DND-41 (cell line): Measurements from ENCODE around the gene ATXN7L1.

Source experiments
- ATAC-seq: fragments of 200-7000 bp; cut with Tn5 transposase; 3 replicates; pipeline ENCODE4 v1.9.1; 2021; ENCODE audit warnings: low read depth; ENCODE audit not compliant: insufficient read depth
- DNase-seq: peaks from one replicate; pipeline ENCODE4 v3.0.0-alpha.2; 2020
- H2AFZ ChIP-seq: 2 replicates; pipeline ENCODE4 v1.6.0; 2012; ENCODE audit warnings: low read depth, low read length
- H3K27ac ChIP-seq: 2 replicates; pipeline ENCODE4 v1.5.1; 2012; ENCODE audit warnings: low read length, inconsistent platforms
- H3K27me3 ChIP-seq: fragments of 200-600 bp; sonication (generic); 2 replicates; pipeline ENCODE4 v1.6.0; 2012; ENCODE audit warnings: low read length, mild to moderate bottlenecking, inconsistent platforms; ENCODE audit not compliant: insufficient read depth, poor library complexity
- H3K36me3 ChIP-seq: 2 replicates; pipeline ENCODE4 v1.5.1; 2012; ENCODE audit warnings: low read length, inconsistent platforms; ENCODE audit not compliant: insufficient read depth
- H3K4me1 ChIP-seq: 2 replicates; pipeline ENCODE4 v1.5.1; 2012; ENCODE audit warnings: mild to moderate bottlenecking, low read length; ENCODE audit not compliant: insufficient read depth
- H3K4me2 ChIP-seq: 2 replicates; pipeline ENCODE4 v1.6.0; 2012; ENCODE audit warnings: mild to moderate bottlenecking, moderate library complexity, low read length, inconsistent platforms; ENCODE audit not compliant: insufficient read depth
- H3K4me3 ChIP-seq, 2 experiments: fragments of 200-600 bp in 1 of 2; shearing (Covaris generic) in 1 of 2; 2 replicates each; pipeline ENCODE4 v1.5.1; 2012 to 2016; ENCODE audit warnings: inconsistent platforms in 2 of 2, low read length in 2 of 2, mild to moderate bottlenecking in 2 of 2, low read depth in 1 of 2, moderate library complexity in 1 of 2
- H3K79me2 ChIP-seq: 2 replicates; pipeline ENCODE4 v1.6.0; 2012; ENCODE audit warnings: low read length, inconsistent platforms; ENCODE audit not compliant: insufficient read depth
- H3K9ac ChIP-seq: 2 replicates; pipeline ENCODE4 v1.6.0; 2012; ENCODE audit warnings: low read depth, mild to moderate bottlenecking, inconsistent platforms, low read length, moderate library complexity
- H3K9me3 ChIP-seq: 2 replicates; pipeline ENCODE4 v1.5.1; 2012; ENCODE audit warnings: low read length, moderate library complexity, mild to moderate bottlenecking, inconsistent platforms; ENCODE audit not compliant: insufficient read depth, severe bottlenecking
- H4K20me1 ChIP-seq: 2 replicates; pipeline ENCODE4 v1.6.0; 2012; ENCODE audit warnings: low read length; ENCODE audit not compliant: insufficient read depth
- EZH2 ChIP-seq: IDR thresholded peaks from 3 replicates; pipeline ENCODE4 v1.6.1; 2012; ENCODE audit warnings: borderline replicate concordance, low read depth, mild to moderate bottlenecking, moderate library complexity, low read length, inconsistent platforms; ENCODE audit not compliant: severe bottlenecking
- TF ChIP-seq, protein P1 (sequence below): IDR thresholded peaks from 2 replicates; pipeline ENCODE4 v1.5.1; 2012; ENCODE audit warnings: borderline replicate concordance, low read length, moderate library complexity, mild to moderate bottlenecking; ENCODE audit not compliant: poor library complexity, severe bottlenecking; ENCODE audit errors: extremely low read depth

ATXN7L1 gene

DNA sequence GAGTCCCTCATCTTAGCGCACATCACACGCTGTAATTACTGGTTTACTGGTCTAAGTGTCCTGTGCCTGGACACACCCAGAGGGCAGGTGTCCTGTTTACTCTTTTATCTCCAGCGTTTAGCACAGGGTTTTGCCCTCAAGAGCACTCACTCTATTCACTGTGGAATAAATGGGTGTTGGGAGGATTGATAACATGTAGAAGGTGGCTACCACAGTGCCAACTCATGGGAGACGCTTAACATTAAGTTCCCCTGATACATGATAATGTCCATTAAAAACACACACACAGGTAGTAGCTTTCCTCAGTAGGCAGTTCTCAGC is 199.0 kb downstream of the ATXN7L1 start:
- H3K9ac ChIP-seq: peak overlapping the region; percentile 60
- no peaks in the 10 kb centered on the region for H3K27me3 ChIP-seq
- TF ChIP-seq EZH2: no peak
- TF ChIP-seq, protein P1, sequence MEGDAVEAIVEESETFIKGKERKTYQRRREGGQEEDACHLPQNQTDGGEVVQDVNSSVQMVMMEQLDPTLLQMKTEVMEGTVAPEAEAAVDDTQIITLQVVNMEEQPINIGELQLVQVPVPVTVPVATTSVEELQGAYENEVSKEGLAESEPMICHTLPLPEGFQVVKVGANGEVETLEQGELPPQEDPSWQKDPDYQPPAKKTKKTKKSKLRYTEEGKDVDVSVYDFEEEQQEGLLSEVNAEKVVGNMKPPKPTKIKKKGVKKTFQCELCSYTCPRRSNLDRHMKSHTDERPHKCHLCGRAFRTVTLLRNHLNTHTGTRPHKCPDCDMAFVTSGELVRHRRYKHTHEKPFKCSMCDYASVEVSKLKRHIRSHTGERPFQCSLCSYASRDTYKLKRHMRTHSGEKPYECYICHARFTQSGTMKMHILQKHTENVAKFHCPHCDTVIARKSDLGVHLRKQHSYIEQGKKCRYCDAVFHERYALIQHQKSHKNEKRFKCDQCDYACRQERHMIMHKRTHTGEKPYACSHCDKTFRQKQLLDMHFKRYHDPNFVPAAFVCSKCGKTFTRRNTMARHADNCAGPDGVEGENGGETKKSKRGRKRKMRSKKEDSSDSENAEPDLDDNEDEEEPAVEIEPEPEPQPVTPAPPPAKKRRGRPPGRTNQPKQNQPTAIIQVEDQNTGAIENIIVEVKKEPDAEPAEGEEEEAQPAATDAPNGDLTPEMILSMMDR: no peak
- peak; percentile 0; the same call in 1 of the 3 replicates for ATAC-seq
- H3K27ac ChIP-seq: peak overlapping the region; percentile 92
- H3K4me3 ChIP-seq: peak overlapping the region; percentile 5 to 56; a peak in 3 of 4 replicates
- no peak for DNase-seq
- H2AFZ ChIP-seq: peak overlapping the region; percentile 66
- no peaks in the 10 kb centered on the region; the same call in 1 of the 2 replicates for H3K36me3 ChIP-seq
- H3K9me3 ChIP-seq: no peaks in the 10 kb centered on the region
- peak overlapping the region; percentile 70 for H3K4me2 ChIP-seq
- H3K4me1 ChIP-seq: peaks cover 74% of the 10 kb centered on the region
- H4K20me1 ChIP-seq: 0 out of 2 replicates have a peak, but pooled peaks cover 3% of the 10 kb centered on the region
- H3K79me2 ChIP-seq: peaks cover 45% of the 10 kb centered on the region

- peak overlapping the region; percentile 5; the same call in 1 of the 2 replicates for H3K9ac ChIP-seq
- H2AFZ ChIP-seq: no peak overlapping the region
- TF ChIP-seq, protein P1: no peak
- TF ChIP-seq EZH2: no peak
- H3K27ac ChIP-seq: peak overlapping the region; percentile 54
- H3K27me3 ChIP-seq: no peaks in the 10 kb centered on the region
- no peaks in the 10 kb centered on the region; the same call in 1 of the 2 replicates for H3K36me3 ChIP-seq
- peak overlapping the region; percentile 70 for H3K4me2 ChIP-seq
- peaks cover 77% of the 10 kb centered on the region for H3K4me1 ChIP-seq
- peaks cover 49% of the 10 kb centered on the region for H3K79me2 ChIP-seq
- H4K20me1 ChIP-seq: 0 out of 2 replicates have a peak, but pooled peaks cover 3% of the 10 kb centered on the region
- no peaks in the 10 kb centered on the region for H3K9me3 ChIP-seq
- no peak overlapping the region for H3K4me3 ChIP-seq
- DNase-seq (peak; percentile 70), ATAC-seq (peak; percentile 58)
Measured at GRCh38 chr7:105675934-105676371, 200.4 kb downstream of the ATXN7L1 start.

DNA sequence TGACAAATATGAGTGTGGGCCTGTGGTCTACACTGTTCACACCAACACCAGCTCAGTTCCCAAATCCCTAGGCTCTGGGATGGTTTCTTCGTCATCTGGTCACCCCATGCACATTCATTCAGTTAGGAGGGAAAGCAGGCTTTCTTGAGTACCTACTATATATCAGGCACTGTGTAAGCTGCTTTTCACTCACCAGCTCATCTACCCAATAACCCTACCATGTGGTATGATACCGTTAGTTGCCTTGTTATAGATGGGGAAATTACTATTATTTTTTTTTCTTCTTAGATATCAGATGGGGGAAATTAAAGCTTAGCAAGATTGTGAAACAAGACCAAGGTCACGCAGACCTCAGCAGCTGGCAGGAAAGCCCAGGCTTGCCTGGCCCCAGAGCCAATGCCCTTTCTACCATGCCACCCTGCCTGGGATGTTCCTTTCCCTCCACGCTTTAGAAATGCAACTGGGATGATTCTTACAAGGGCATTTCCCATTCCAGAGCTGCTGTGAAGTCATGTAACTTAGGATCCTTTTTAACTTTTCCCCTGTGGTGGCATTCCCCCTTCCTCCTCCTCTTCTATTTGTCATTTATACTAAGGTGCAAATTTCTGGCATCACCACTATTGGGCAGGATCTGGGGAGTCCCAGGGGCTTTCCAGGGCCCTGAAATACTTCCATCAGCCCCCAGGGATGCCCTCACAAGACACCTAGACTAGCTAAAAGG is 202.0 kb downstream of the ATXN7L1 start:
- DNase-seq: no peak
- Histone ChIP-seq H3K79me2 (peaks cover 50% of the 10 kb centered on the region), H3K36me3 (no peaks in the 10 kb centered on the region; the same call in 1 of the 2 replicates), H3K9ac (peak overlapping the region; percentile 15; the same call in 1 of the 2 replicates), H3K27ac (peak overlapping the region; percentile 77), H3K4me3 (no peak overlapping the region), H3K9me3 (no peaks in the 10 kb centered on the region), H4K20me1 (0 out of 2 replicates have a peak, but pooled peaks cover 3% of the 10 kb centered on the region), H3K4me2 (peak overlapping the region; percentile 14; the same call in 1 of the 2 replicates), H3K4me1 (peaks cover 73% of the 10 kb centered on the region), H2AFZ (no peak overlapping the region), H3K27me3 (no peaks in the 10 kb centered on the region)
- TF ChIP-seq EZH2: no peak
- TF ChIP-seq, protein P1: no peak
- ATAC-seq: no peak
